ENCODE results near the gene POU2F2.

DNA sequence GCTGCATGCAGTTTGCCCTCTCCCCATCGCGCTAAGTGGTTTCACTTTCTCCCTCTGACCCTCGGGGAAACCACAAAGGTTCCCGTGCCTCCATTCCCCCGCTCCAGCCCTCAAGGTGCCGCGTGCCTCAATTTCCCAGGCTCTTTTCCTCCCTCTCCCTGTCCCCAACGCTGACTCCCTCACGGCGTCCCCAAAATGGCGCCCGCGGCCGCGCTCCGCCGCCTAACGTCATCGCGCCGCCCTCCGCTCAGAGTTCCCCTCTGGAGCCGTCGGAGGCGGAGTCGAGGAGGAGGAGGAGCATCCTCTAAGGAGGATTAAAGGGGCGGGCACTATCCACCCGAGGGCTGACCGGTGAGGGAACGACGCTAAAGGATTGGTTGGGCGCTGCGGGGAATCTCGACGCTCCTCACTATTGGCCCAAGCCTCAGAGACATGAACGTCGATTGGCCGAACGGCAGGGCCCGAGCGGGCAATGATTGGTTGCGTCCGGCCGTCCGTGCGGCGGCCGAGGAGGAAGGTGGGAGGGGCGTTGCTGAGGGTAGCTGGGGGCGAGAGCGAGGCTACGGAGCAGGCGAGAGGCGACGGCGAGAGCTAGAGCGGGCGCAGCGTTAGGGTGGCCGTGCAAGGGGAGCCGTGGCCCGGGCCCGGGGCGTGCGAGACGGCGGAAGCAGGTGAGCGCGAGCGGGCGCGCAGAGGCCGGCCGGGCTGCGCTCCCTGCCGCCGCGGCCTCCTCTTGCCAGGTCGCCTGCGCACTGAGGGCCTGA lies 56.4 kb downstream of the POU2F2 start, which contains the start of gene ZNF574:
- TF ChIP-seq, protein P1, sequence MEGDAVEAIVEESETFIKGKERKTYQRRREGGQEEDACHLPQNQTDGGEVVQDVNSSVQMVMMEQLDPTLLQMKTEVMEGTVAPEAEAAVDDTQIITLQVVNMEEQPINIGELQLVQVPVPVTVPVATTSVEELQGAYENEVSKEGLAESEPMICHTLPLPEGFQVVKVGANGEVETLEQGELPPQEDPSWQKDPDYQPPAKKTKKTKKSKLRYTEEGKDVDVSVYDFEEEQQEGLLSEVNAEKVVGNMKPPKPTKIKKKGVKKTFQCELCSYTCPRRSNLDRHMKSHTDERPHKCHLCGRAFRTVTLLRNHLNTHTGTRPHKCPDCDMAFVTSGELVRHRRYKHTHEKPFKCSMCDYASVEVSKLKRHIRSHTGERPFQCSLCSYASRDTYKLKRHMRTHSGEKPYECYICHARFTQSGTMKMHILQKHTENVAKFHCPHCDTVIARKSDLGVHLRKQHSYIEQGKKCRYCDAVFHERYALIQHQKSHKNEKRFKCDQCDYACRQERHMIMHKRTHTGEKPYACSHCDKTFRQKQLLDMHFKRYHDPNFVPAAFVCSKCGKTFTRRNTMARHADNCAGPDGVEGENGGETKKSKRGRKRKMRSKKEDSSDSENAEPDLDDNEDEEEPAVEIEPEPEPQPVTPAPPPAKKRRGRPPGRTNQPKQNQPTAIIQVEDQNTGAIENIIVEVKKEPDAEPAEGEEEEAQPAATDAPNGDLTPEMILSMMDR (IDR thresholded peaks at IDR 0.05; ENCODE audit: borderline replicate concordance, extremely low read depth, low read length, poor library complexity, severe bottlenecking), result no peak
- TF ChIP-seq EZH2 (IDR thresholded peaks at IDR 0.05; ENCODE audit: borderline replicate concordance, low read depth, low read length, severe bottlenecking), result no peak
